Stomach smooth muscle (tissue), 2 donors: Measurements from ENCODE around the gene ZNF200.
"Not testable (repeated sequence)": the region's sequence is repeated elsewhere in the genome, so short reads cannot be mapped to it uniquely, and the experiment has no call there.

Experiments used
- H3K27ac ChIP-seq: one replicate; pipeline ENCODE4 v1.7.0; 2013; ENCODE audit warnings: mild to moderate bottlenecking, low read length, inconsistent platforms
- H3K27me3 ChIP-seq, 2 donors: one replicate each; pipeline ENCODE4 v1.7.0; 2013; ENCODE audit warnings: low read length in 2 of 2; ENCODE audit not compliant: insufficient read depth in 2 of 2, control insufficient read depth in 1 of 2
- H3K36me3 ChIP-seq, 2 donors: one replicate each; pipeline ENCODE4 v1.7.0; 2013; ENCODE audit warnings: low read length in 2 of 2; ENCODE audit not compliant: control insufficient read depth in 2 of 2, insufficient read depth in 2 of 2
- H3K4me1 ChIP-seq: one replicate; pipeline ENCODE4 v1.7.0; 2013; ENCODE audit warnings: low read length; ENCODE audit not compliant: control insufficient read depth, insufficient read depth
- H3K4me3 ChIP-seq, 2 donors: one replicate each; pipeline ENCODE4 v1.7.0; 2013; ENCODE audit warnings: low read length in 2 of 2
- H3K9ac ChIP-seq, 2 donors: one replicate each; pipeline ENCODE4 v1.7.0; 2013; ENCODE audit warnings: low read length in 2 of 2, mild to moderate bottlenecking in 1 of 2
- H3K9me3 ChIP-seq, 2 donors: one replicate each; pipeline ENCODE4 v1.7.0; 2013; ENCODE audit warnings: low read length in 2 of 2; ENCODE audit not compliant: control insufficient read depth in 2 of 2
- donor health status: healthy.
- donor health status: Pancreatic carcinoma.

The ZNF200 gene, protein sequence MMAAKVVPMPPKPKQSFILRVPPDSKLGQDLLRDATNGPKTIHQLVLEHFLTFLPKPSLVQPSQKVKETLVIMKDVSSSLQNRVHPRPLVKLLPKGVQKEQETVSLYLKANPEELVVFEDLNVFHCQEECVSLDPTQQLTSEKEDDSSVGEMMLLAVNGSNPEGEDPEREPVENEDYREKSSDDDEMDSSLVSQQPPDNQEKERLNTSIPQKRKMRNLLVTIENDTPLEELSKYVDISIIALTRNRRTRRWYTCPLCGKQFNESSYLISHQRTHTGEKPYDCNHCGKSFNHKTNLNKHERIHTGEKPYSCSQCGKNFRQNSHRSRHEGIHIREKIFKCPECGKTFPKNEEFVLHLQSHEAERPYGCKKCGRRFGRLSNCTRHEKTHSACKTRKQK

DNA sequence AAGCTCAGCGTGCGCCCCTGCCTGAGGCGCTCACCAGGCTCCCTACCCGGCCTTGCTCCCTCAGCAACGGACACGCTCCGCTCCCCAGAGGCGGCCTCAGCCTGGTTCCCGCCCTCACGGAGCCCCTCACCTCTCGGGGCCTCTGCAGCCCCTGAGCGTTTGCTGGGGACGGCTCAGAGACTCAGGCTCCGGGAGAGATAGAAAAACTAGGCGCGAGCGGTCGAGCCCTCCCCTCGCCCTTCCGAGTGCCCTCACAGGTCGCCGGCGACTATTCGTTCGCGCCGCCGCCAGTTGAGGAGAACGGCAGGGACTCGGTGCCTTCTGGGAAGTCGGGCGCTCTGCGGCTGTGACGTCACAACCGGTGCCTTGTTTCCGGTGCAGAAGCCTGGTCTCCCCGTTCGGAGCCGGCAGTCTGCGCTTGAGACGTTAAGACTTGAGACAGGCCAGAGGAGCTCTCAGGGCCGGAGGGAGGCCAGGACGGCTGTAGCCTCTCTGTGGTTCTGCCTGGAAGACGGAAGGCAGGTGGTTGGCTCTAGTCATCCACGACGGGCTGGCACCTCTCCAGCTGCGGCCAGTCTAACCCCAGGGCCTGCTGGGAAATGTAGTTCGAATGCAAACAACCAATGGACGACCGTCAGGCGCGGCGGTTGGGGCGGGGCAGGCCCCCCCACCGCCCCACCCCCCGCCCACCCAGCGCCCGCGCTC, at the start of gene ZNF200:
Gene ZNF200, minus strand, starts transcription at position 302 of the 705 bp plus-strand sequence. CDS start 1,403 bp downstream, outside the sequence.
- Histone ChIP-seq H3K27me3 (no peaks in the 10 kb centered on the region), H3K4me3 (peak within 1 kb of the TSS; percentile 79 to 100), H3K36me3 (peaks cover 25 to 31% of the 10 kb centered on the region in 2 donors), H3K27ac (peak within 1 kb of the TSS; percentile 91), H3K4me1 (peaks cover 13% of the 10 kb centered on the region), H3K9me3 (peaks cover 0 to under 1% of the 10 kb centered on the region in 2 donors), H3K9ac (peak within 1 kb of the TSS; percentile 94 to 97)

DNA sequence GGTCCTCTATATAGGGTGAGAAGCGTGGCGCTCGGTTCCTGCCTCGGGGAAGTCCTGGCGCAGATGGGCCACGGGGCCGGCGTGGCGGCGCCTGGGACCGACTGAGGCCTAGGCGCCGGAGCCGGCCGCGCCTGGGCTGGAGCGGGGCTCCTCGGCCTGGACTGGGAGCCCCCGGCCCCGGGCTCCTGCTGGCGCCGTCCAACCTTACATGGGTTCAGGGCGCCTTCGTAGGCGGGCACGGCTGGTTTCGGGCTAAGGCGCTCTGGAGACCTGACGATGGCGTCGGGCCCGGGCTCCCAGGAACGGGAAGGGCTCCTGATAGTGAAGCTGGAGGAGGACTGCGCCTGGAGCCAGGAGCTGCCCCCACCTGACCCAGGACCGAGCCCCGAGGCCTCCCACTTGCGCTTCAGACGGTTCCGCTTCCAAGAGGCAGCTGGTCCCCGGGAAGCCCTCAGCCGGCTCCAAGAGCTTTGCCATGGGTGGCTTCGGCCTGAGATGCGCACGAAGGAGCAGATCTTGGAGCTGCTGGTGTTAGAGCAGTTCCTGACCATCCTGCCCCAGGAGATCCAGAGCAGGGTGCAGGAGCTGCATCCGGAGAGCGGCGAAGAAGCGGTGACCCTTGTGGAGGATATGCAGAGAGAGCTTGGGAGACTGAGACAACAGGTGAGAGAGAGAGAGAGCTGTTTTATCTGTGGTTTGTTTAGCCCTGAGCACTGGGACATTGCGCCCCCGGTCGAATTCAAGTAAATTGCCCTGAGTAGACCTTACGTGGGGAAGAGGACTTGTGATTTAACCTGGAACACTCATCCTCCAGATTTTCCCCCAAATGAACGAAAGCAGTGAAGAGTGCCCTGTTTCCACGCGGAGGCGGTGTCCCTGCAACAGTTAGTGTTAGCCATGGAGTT, 48.8 kb upstream of the ZNF200 start:
- H3K27me3 ChIP-seq = no peaks in the 10 kb centered on the region
- peaks cover 0 to 20% of the 10 kb centered on the region in 2 donors for H3K9me3 ChIP-seq

DNA sequence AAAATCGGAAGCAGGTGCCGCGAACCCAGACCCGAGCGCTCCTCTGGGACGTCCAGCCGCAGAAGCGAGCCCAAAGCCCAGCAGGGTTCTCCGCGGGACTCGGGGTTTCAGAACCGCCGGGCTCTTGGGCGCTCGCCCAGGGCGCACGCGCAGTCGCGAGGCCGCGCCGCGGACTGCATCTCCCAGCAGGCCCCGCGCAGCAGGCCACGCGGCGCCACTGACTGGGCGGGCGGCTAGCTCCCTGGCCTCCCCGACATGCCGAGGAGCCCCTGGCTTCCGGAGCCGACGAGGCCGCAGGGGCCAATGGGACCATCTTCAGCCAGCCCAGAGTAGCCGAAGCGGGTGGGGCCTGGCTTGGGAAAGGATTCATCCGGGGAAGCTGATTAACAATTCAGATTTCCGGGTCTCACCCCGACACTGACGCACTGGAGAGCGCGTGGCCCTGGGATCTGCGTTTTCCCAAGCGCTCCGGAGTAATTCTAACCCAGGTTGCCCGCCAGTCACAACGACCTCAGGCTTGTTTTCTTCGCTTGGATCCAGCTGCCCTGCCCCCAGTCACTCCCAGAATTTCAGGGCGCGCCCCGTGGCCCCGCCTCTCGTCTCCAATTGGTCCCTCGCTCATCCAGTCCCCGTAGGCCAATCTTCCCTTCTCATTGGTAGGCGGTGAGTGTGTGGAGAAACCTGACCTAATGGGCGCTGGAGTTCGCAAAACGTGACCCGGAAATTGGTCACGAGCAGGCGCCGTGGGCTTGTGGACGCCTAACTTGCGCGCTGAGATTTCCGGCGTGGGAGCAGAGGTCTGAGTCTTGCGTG, 48.0 kb upstream of the ZNF200 start, which contains the start of gene ZNF263:
Gene ZNF263, plus strand, starts transcription at position 762 of the 813 bp plus-strand sequence. CDS start 328 bp downstream, outside the sequence.
- Histone ChIP-seq H3K27ac (peak within 1 kb of the TSS; percentile 100), H3K36me3 (peaks cover 12 to 18% of the 10 kb centered on the region in 2 donors), H3K9ac (peak within 1 kb of the TSS; percentile 93 to 99), H3K4me3 (peak within 1 kb of the TSS; percentile 99), H3K4me1 (peaks cover 22% of the 10 kb centered on the region), H3K27me3 (no peaks in the 10 kb centered on the region), H3K9me3 (peaks cover 0 to 13% of the 10 kb centered on the region in 2 donors)

More for the DNA sequence above, 48.8 kb upstream of the ZNF200 start:
- Histone ChIP-seq H3K36me3 (peaks cover 19 to 24% of the 10 kb centered on the region in 2 donors), H3K4me1 (peaks cover 22% of the 10 kb centered on the region), H3K27ac (peak overlapping the region; percentile 100), H3K4me3 (peak overlapping the region; percentile 99), H3K9ac (peak overlapping the region; percentile 87 to 93)

DNA sequence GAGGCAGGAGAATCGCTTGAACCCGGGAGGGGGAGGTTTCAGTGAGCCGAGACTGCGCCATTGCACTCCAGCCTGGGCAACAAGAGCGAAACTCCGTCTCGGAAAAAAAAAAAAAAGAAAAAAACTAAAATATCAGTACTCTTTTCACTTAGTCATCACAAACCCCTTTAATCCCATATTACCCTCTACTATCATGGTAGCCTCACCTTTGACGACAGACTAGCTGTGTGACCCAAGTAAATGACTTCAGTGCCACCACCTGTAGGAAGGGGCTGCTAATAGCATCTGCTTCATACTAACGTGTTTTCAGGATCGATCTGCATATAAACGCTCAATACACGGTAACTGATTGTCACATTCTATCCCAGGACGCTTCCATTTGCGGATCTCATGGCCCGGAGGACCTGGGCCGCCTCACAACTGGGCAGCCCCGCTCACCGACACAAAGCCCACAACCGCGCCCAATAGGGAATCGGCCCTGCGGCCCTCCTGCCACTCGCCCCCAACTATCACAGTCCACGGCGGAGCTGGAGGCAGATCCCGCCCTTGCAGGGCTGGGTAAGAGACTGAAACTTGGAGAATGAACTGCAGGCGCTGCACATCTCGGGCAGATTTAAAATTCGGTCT, 47.3 kb upstream of the ZNF200 start:
- Histone ChIP-seq H3K9me3 (peaks cover 0 to 10% of the 10 kb centered on the region in 2 donors), H3K36me3 (peaks cover 12 to 18% of the 10 kb centered on the region in 2 donors), H3K9ac (peak overlapping the region; percentile 93 to 99), H3K4me3 (peak overlapping the region; percentile 99), H3K27ac (peak overlapping the region; percentile 100), H3K27me3 (no peaks in the 10 kb centered on the region), H3K4me1 (peaks cover 22% of the 10 kb centered on the region)

DNA sequence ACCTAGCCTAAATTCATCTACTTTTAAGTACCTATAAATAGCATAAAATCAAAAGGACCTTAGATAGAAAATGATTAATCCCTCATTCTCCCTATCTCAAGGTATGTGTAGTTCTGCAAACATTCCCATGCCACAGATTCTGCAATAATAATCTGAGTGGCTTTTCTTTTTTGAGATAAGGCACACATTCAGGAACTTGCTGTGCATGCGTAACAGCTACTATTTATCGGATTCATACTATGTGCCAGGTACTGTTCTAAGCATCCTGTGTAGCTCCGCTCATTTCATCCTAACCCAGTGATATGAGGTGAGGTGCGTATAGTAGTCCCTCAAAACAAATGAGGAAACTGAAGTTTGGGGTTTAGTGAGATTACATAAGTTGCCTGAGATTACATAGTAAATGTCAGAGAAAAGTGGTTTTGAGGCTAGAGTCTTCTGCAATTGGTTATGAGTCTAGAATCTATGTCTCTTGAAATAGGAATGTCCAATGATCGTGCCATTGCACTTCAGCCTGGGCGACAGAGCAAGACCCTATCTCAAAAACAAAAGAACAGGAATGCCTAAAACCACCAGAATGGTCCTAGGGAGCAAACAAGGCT, 46.4 kb upstream of the ZNF200 start:
- no peaks in the 10 kb centered on the region for H3K27me3 ChIP-seq
- peaks cover 0 to 10% of the 10 kb centered on the region in 2 donors for H3K9me3 ChIP-seq
- H3K9ac ChIP-seq = no peak overlapping the region
- peaks cover 22% of the 10 kb centered on the region for H3K4me1 ChIP-seq
- no peak overlapping the region for H3K27ac ChIP-seq
- H3K36me3 ChIP-seq = peaks cover 7 to 14% of the 10 kb centered on the region in 2 donors
- no peak overlapping the region for H3K4me3 ChIP-seq

DNA sequence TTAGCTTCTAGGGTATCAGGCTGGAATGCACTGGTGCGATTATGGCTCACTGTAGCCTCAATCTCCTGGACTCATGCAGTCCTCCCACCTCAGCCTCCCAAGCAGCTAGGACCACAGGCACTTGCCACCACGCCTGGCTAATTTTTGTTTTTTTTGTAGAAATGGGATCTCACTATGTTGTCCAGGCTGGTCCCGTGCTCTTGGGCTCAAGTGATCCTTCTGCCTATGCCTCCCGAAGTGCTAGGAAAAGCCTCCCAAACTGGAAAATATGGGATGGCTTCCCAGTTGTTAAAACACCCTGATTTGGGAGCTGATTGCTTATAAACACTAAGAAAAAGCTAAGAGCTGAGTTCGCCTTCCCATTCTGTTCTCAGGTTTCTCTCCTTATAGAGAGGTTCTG, 41.7 kb upstream of the ZNF200 start:
- Histone ChIP-seq H3K27me3 (no peaks in the 10 kb centered on the region), H3K4me3 (no peak overlapping the region), H3K27ac (no peak overlapping the region), H3K9me3 (no peaks in the 10 kb centered on the region), H3K4me1 (no peaks in the 10 kb centered on the region), H3K36me3 (no peaks in the 10 kb centered on the region), H3K9ac (no peak overlapping the region)

DNA sequence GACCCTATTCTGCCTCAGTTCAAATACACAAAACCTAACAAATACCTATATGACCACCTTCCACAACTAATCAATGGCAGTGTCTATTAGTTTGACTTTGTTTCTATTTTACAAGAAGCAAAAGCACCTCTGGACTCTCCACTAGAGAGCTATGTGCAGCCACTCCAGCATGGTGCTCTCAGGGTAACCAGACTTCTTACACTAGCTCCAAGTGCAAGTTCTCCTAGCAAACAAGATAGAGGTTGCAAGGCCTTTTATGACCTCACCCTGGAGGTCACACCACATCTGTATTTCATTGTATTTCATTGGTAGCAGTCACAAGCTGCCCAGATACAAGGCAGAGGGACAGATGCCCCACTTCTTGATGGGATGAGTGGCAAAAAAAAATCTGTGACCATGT, 40.0 kb upstream of the ZNF200 start:
- Histone ChIP-seq H3K9me3 (no peaks in the 10 kb centered on the region), H3K4me3 (no peak overlapping the region), H3K27ac (no peak overlapping the region), H3K9ac (no peak overlapping the region), H3K27me3 (no peaks in the 10 kb centered on the region), H3K36me3 (no peaks in the 10 kb centered on the region), H3K4me1 (no peaks in the 10 kb centered on the region)

DNA sequence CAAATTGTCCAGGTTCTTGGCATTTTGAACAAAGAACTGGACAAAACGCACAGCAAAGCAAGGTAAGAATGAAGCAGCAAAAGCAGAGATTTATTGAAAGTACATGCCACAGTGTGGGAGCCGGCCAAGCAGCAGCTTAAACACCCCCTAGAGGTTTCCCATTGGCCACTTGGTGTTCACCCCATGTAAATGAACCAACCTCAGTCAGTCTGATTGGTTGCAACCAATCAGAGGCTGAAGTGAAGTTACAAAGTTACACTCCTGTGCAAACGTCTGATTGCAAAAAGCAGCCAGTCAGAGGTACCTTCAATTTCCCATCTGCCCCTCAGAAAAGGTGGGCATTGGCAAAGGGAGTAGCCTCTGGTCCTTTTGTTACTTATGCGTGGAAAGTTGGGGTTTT, 39.5 kb upstream of the ZNF200 start:
- Histone ChIP-seq H3K4me1 (no peaks in the 10 kb centered on the region), H3K27ac (no peak overlapping the region), H3K36me3 (no peaks in the 10 kb centered on the region), H3K9ac (no peak overlapping the region), H3K27me3 (no peaks in the 10 kb centered on the region), H3K4me3 (no peak overlapping the region), H3K9me3 (no peaks in the 10 kb centered on the region)

DNA sequence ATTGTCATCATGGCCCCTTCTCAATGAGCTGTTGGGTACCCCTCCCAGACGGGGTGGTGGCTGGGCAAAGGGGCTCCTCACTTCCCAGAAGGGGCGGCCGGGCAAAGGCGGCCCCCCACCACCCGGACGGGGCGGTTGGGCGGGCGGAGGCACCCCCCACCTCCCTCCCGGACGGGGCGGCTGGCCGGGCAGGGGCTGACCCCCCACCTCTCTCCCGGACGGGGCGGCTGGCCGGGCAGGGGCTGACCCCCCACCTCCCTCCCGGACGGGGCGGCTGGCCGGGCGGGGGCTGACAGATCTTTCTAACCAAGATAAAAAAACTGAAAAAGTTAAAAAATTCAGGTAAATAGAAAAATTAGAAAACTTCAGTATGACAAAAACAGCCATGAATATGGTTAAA, 36.3 kb upstream of the ZNF200 start:
- H3K4me3 ChIP-seq, H3K9ac ChIP-seq, H3K27me3 ChIP-seq, H3K27ac ChIP-seq, H3K4me1 ChIP-seq, H3K9me3 ChIP-seq, H3K36me3 ChIP-seq: not testable (repeated sequence)
